B cell (primary cell): Measurements from ENCODE around the gene LAX1. TPM values are rescaled to one million over a fixed set of nuclear protein-coding genes. Genes with fewer than 3 reads are reported as not detected.

Experiments used
- ATAC-seq: fragments of 200-7000 bp; cut with Tn5 transposase; one replicate; pipeline ENCODE4 v1.10.0; 2021; ENCODE audit warnings: low read depth, mild to moderate bottlenecking, moderate number of reproducible peaks, moderate library complexity
- CTCF ChIA-PET: fragments of 350-600 bp; sonication (Branson Sonifier 250); formaldehyde crosslinking; loops from one replicate; lab custom pipeline; 2021; ENCODE audit warnings: antibody characterized with exemption, inconsistent platforms; lab: Charles Lee
- POLR2A ChIA-PET: fragments of 350-600 bp; sonication (Branson Sonifier 250); formaldehyde crosslinking; loops from one replicate; lab custom pipeline; 2021; ENCODE audit warnings: antibody characterized with exemption; lab: Charles Lee
- DNase-seq: peaks from one replicate; pipeline ENCODE4 v3.0.0; 2013
- H2AFZ ChIP-seq: 2 replicates; pipeline ENCODE4 v1.6.1; 2012; ENCODE audit warnings: mild to moderate bottlenecking, low read depth, low read length; ENCODE audit not compliant: insufficient read depth, poor library complexity, severe bottlenecking
- H3K27ac ChIP-seq, 2 donors: 1 replicate in 1 of 2; 2 replicates in 1 of 2; pipeline ENCODE4 v1.5.1; 2012 to 2013; ENCODE audit warnings: low read length in 2 of 2, mild to moderate bottlenecking in 2 of 2, moderate library complexity in 1 of 2
- H3K27me3 ChIP-seq, 4 experiments: fragments of 200-600 bp in 1 of 4; sonication (generic) in 1 of 4; replicated peaks in 1 of 4; 1 replicate in 2 of 4; 2 replicates in 2 of 4; pipeline versions ENCODE4 v1.6.1 to v1.7.0; 2013 to 2016; ENCODE audit warnings: low read length in 3 of 4, mild to moderate bottlenecking in 2 of 4, mixed read lengths in 1 of 4, moderate library complexity in 1 of 4; ENCODE audit not compliant: insufficient read depth in 4 of 4, control insufficient read depth in 3 of 4; ENCODE audit errors: control extremely low read depth in 1 of 4
- H3K36me3 ChIP-seq, 2 experiments: replicated peaks in 1 of 2; 1 replicate in 1 of 2; 2 replicates in 1 of 2; pipeline versions ENCODE4 v1.6.1 to v1.7.1; 2013; ENCODE audit warnings: low read length in 1 of 2; ENCODE audit not compliant: insufficient read depth in 2 of 2, control insufficient read depth in 1 of 2; ENCODE audit errors: control extremely low read depth in 1 of 2, extremely low read depth in 1 of 2
- H3K4me1 ChIP-seq, 2 donors: fragments of 200-600 bp in 1 of 2; sonication (generic) in 1 of 2; 1 replicate in 1 of 2; 2 replicates in 1 of 2; pipeline versions ENCODE4 v1.5.1 to v1.6.1; 2013 to 2017; ENCODE audit warnings: low read length in 2 of 2; ENCODE audit not compliant: control insufficient read depth in 2 of 2, insufficient read depth in 2 of 2
- H3K4me2 ChIP-seq: replicated peaks from 2 replicates; pipeline ENCODE3; 2012; ENCODE audit warnings: mild to moderate bottlenecking, low read depth, low read length; ENCODE audit not compliant: poor library complexity, severe bottlenecking
- H3K4me3 ChIP-seq, 5 experiments: fragments of 200-600 bp in 1 of 5; sonication (generic) in 1 of 5; 1 replicate in 3 of 5; 2 replicates in 2 of 5; pipeline versions ENCODE4 v1.5.1 to v1.7.0; 2011 to 2016; ENCODE audit warnings: low read length in 4 of 5, mild to moderate bottlenecking in 4 of 5, low read depth in 2 of 5, control low read depth in 1 of 5, moderate library complexity in 1 of 5; ENCODE audit not compliant: insufficient read depth in 1 of 5; ENCODE audit errors: control extremely low read depth in 1 of 5, extremely low read depth in 1 of 5
- H3K79me2 ChIP-seq: fragments of 200-600 bp; sonication (generic); one replicate; pipeline ENCODE4 v1.6.0; 2016; ENCODE audit warnings: low read length; ENCODE audit not compliant: control insufficient read depth, insufficient read depth
- H3K9ac ChIP-seq: fragments of 200-600 bp; sonication (generic); 2 replicates; pipeline ENCODE4 v1.6.1; 2017; ENCODE audit warnings: mild to moderate bottlenecking, low read length, moderate library complexity
- H3K9me3 ChIP-seq, 3 donors: one replicate each; pipeline versions ENCODE4 v1.6.1 to v1.7.1; 2013; ENCODE audit warnings: low read length in 2 of 3; ENCODE audit not compliant: control insufficient read depth in 2 of 3, insufficient read depth in 1 of 3; ENCODE audit errors: control extremely low read depth in 1 of 3
- H4K20me1 ChIP-seq: 2 replicates; pipeline ENCODE4 v1.6.0; 2012; ENCODE audit warnings: mild to moderate bottlenecking, low read length; ENCODE audit not compliant: insufficient read depth, control insufficient read depth, poor library complexity, severe bottlenecking
- H3K27ac Mint-ChIP-seq: one replicate; pipeline ENCODE4 v1.8.0; 2021; ENCODE audit warnings: mixed read lengths
- H3K27me3 Mint-ChIP-seq: one replicate; pipeline ENCODE4 v1.8.0; 2021; ENCODE audit warnings: mixed read lengths
- H3K4me1 Mint-ChIP-seq: one replicate; pipeline ENCODE4 v1.8.0; 2021; ENCODE audit warnings: mixed read lengths
- H3K4me3 Mint-ChIP-seq: one replicate; pipeline ENCODE4 v1.8.0; 2021; ENCODE audit warnings: mixed read lengths
- H3K9me3 Mint-ChIP-seq: one replicate; pipeline ENCODE4 v1.8.0; 2022; ENCODE audit warnings: mixed read lengths; ENCODE audit not compliant: insufficient read depth
- CTCF ChIP-seq: fragments of 200-600 bp; IDR thresholded peaks from one replicate; pipeline ENCODE4 v1.8.0; 2022; ENCODE audit warnings: antibody characterized with exemption, mild to moderate bottlenecking
- EZH2 ChIP-seq: IDR thresholded peaks from 2 replicates; pipeline ENCODE4 v1.6.1; 2012; ENCODE audit warnings: borderline replicate concordance, low read depth, mild to moderate bottlenecking, moderate library complexity, low read length; ENCODE audit not compliant: insufficient read depth, poor library complexity, severe bottlenecking
- WGBS: methylation state at CpG from one replicate; pipeline ENCODE4 v1.1.5; 2013; ENCODE audit warnings: missing lambda C conversion rate; ENCODE audit not compliant: insufficient coverage; 5-methylcytosine and 5-hydroxymethylcytosine counted together
- intact Hi-C: fragments of 100-400 bp; cut with micrococcal nuclease; formaldehyde crosslinking; loops from one replicate; pipeline ENCODE4 v1.10.0; 2022
- polyA plus RNA-seq: library from polyadenylated mRNA; depleted of rRNA; stranded (reverse); fragments of >200 nt; gene quantifications from 2 replicates; pipeline ENCODE4 v1.2.3, GENCODE V29; 2012
- total RNA-seq, 2 donors: library from RNA; stranded (reverse); fragments of 120-200 nt in 1 of 2; gene quantifications; 1 replicate in 1 of 2; 2 replicates in 1 of 2; pipeline versions ENCODE4 v1.2.3 to v1.2.4, GENCODE V29; 2013 to 2022

The LAX1 gene
- total and polyA plus RNA-seq, 2 donors (not counting 1 experiment from before 2014, with no cell fraction given) = 11.3 to 20.5 TPM

GRCh38 chr1:203777596-203777995 is 12.6 kb downstream of the LAX1 start:
- Mint-ChIP-seq H3K4me3 (no peak overlapping the region), H3K4me1 (peaks cover 15% of the 10 kb centered on the region), H3K27me3 (no peaks in the 10 kb centered on the region), H3K9me3 (no peaks in the 10 kb centered on the region), H3K27ac (no peak overlapping the region)
- TF ChIP-seq EZH2 = no peak
- TF ChIP-seq CTCF = no peak
- Histone ChIP-seq H3K36me3 (peaks cover 5 to 13% of the 10 kb centered on the region in 2 experiments), H3K27ac (no peak overlapping the region), H3K4me3 (no peak overlapping the region), H3K9ac (no peak overlapping the region), H3K4me1 (peaks cover 0 to 6% of the 10 kb centered on the region in 2 donors), H2AFZ (no peak overlapping the region), H3K9me3 (no peaks in the 10 kb centered on the region), H3K27me3 (no peaks in the 10 kb centered on the region), H3K79me2 (no peaks in the 10 kb centered on the region), H4K20me1 (no peaks in the 10 kb centered on the region), H3K4me2 (no peak overlapping the region)
- ATAC-seq (no peak), DNase-seq (no peak)
- intact Hi-C loops = loop anchor here (2.0 kb wide), 1 partner anchor 273 kb away; no protein-coding TSS in a partner anchor
- ChIA-PET CTCF (interaction anchor here (1.5 to 4.0 kb wide), 7 partner anchors 44 to 274 kb away, joined by 3 to 25 read pairs (median 7); no protein-coding TSS in a partner anchor), POLR2A (no interaction called here)
- 93% methylated on average over 3 of the region's 3 CpGs for WGBS

- Mint-ChIP-seq H3K27ac (no peak overlapping the region), H3K4me1 (peaks cover 15% of the 10 kb centered on the region)
- POLR2A ChIA-PET = no interaction called here
Measured at GRCh38 chr1:203778146-203778545, 13.2 kb downstream of the LAX1 start.

More at GRCh38 chr1:203778146-203778545, 13.2 kb downstream of the LAX1 start:
- Histone ChIP-seq H2AFZ (no peak overlapping the region), H4K20me1 (no peaks in the 10 kb centered on the region), H3K4me2 (no peak overlapping the region), H3K79me2 (no peaks in the 10 kb centered on the region), H3K27ac (no peak overlapping the region), H3K9me3 (no peaks in the 10 kb centered on the region), H3K9ac (no peak overlapping the region), H3K36me3 (peaks cover 5 to 10% of the 10 kb centered on the region in 2 experiments), H3K4me3 (no peak overlapping the region), H3K27me3 (no peaks in the 10 kb centered on the region), H3K4me1 (peaks cover 0 to 6% of the 10 kb centered on the region in 2 donors)
- no CpG with 5 or more reads among the region's 3 CpGs for WGBS
- CTCF ChIA-PET = interaction anchor here (1.5 to 2.5 kb wide), 4 partner anchors 45 to 271 kb away, joined by 3 to 25 read pairs (median 6); no protein-coding TSS in a partner anchor
- TF ChIP-seq EZH2 = no peak
- TF ChIP-seq CTCF = no peak
- Mint-ChIP-seq H3K4me3 (no peak overlapping the region), H3K27me3 (no peaks in the 10 kb centered on the region), H3K9me3 (no peaks in the 10 kb centered on the region)
- intact Hi-C loops = no loop called here
- no peak for DNase-seq
- no peak for ATAC-seq
